ENCODE results near the gene TP63.
"Not testable (repeated sequence)": the region's sequence is repeated elsewhere in the genome, so short reads cannot be mapped to it uniquely, and the experiment has no call there.

Gene TP63

GRCh38 chr3:189727898-189728297 is 96.7 kb downstream of the TP63 start:
- no peak for DNase-seq

- DNase-seq, result no peak
Measured at GRCh38 chr3:189728915-189729314, 97.7 kb downstream of the TP63 start.

GRCh38 chr3:189734061-189734460 is 102.9 kb downstream of the TP63 start:
- no peak for DNase-seq

- DNase-seq, result no peak
Measured at GRCh38 chr3:189735913-189736312, 104.7 kb downstream of the TP63 start.

GRCh38 chr3:189737071-189737470 is 105.9 kb downstream of the TP63 start:
- no peak for DNase-seq

- DNase-seq, result no peak
Measured at GRCh38 chr3:189737619-189738018, 106.4 kb downstream of the TP63 start.

- no peak for DNase-seq
Measured at GRCh38 chr3:189739378-189739777, 108.2 kb downstream of the TP63 start.

GRCh38 chr3:189740156-189740555 is 109.0 kb downstream of the TP63 start:
- DNase-seq, result no peak

GRCh38 chr3:189744235-189744634 is 113.0 kb downstream of the TP63 start:
- DNase-seq, result no peak

- no peak for DNase-seq
Measured at GRCh38 chr3:189745622-189746021, 114.4 kb downstream of the TP63 start.

GRCh38 chr3:189748046-189748445 is 116.9 kb downstream of the TP63 start:
- DNase-seq, result no peak

GRCh38 chr3:189750972-189751371 is 119.8 kb downstream of the TP63 start:
- DNase-seq, result not testable (repeated sequence)

GRCh38 chr3:189754356-189754755 is 123.2 kb downstream of the TP63 start:
- no peak for DNase-seq

GRCh38 chr3:189756582-189757078 is 125.4 kb downstream of the TP63 start:
- peak in 2 of 3 experiments; percentile 46 to 78 for DNase-seq

- DNase-seq, result no peak
Measured at GRCh38 chr3:189758186-189758585, 127.0 kb downstream of the TP63 start.

- no peak for DNase-seq
Measured at GRCh38 chr3:189766416-189766815, 135.2 kb downstream of the TP63 start.

- peak in 1 of 3 experiments; percentile 57 for DNase-seq
Measured at GRCh38 chr3:189771842-189772450, 140.8 kb downstream of the TP63 start.

GRCh38 chr3:189772584-189772983 is 141.4 kb downstream of the TP63 start:
- DNase-seq, result no peak

GRCh38 chr3:189773056-189773455 is 141.9 kb downstream of the TP63 start:
- no peak for DNase-seq

- peak in 1 of 3 experiments; percentile 12 for DNase-seq
Measured at GRCh38 chr3:189776149-189776824, 145.1 kb downstream of the TP63 start.

GRCh38 chr3:189778340-189778950 is 147.3 kb downstream of the TP63 start:
- no peak for DNase-seq

GRCh38 chr3:189779166-189779565 is 148.0 kb downstream of the TP63 start:
- no peak for DNase-seq

- no peak for DNase-seq
Measured at GRCh38 chr3:189780546-189781270, 149.5 kb downstream of the TP63 start.

Measured in NCI-H1417 (cell line).